Suprapubic skin (tissue), 4 donors: Measurements from ENCODE around the gene ACAD9.

Experiments used
- CTCF ChIP-seq, 2 donors: fragments of 200-600 bp in 1 of 2; fragments of 450-650 bp in 1 of 2; sonication (generic) in 1 of 2; IDR thresholded peaks; one replicate each; pipeline ENCODE4 v1.5.1; 2016 to 2019; ENCODE audit warnings: antibody characterized with exemption in 2 of 2, mild to moderate bottlenecking in 1 of 2, moderate library complexity in 1 of 2
- EP300 ChIP-seq: sonication (generic); formaldehyde crosslinking; IDR thresholded peaks from one replicate; pipeline ENCODE4 v1.6.1; 2017; ENCODE audit warnings: antibody characterized with exemption
- POLR2A ChIP-seq, 2 donors: fragments of 450-650 bp; IDR thresholded peaks; one replicate each; pipeline ENCODE4 v1.6.1; 2017; ENCODE audit warnings: antibody characterized with exemption in 2 of 2, mild to moderate bottlenecking in 2 of 2, moderate library complexity in 2 of 2
- POLR2AphosphoS5 ChIP-seq, 3 donors: sonication (generic); formaldehyde crosslinking; IDR thresholded peaks; one replicate each; pipeline ENCODE4 v1.6.1; 2017; ENCODE audit warnings: antibody characterized with exemption in 3 of 3

- TF ChIP-seq CTCF (IDR thresholded peaks at IDR 0.05): no peak
- no peak for TF ChIP-seq POLR2AphosphoS5 (IDR thresholded peaks at IDR 0.05)
- TF ChIP-seq POLR2A (IDR thresholded peaks at IDR 0.05): no peak
- TF ChIP-seq EP300: no peak
Observed at GRCh38 chr3:128870347-128870746, 9.1 kb upstream of the ACAD9 start.
